IMR-90 (cell line): ENCODE measurements around the gene GNAT3. TPM values are rescaled to one million over a fixed set of nuclear protein-coding genes. Genes with fewer than 3 reads are reported as not detected.

ENCODE experiments used
- ATAC-seq: fragments of 200-7000 bp; cut with Tn5 transposase; 2 replicates; pipeline ENCODE4 v1.9.1; 2020; ENCODE audit warnings: low read depth, mild to moderate bottlenecking, moderate library complexity
- BruUV-seq: library from RNA; stranded (reverse); fragments of 400-500 nt; replicated peaks from 2 replicates; lab custom pipeline; 2021; lab: Mats Ljungman, UMichigan
- CTCF ChIA-PET: fragments of 300-600 bp; formaldehyde crosslinking; extraction: SDS; loops from one replicate; lab custom pipeline; 2021; ENCODE audit warnings: antibody characterized with exemption; lab: Yijun Ruan, JAX
- POLR2A ChIA-PET: fragments of 300-600 bp; sonication (Branson Sonifier 250); formaldehyde crosslinking; loops from one replicate; lab custom pipeline; 2022; ENCODE audit warnings: antibody characterized with exemption; ENCODE audit not compliant: unreplicated experiment; lab: Charles Lee
- DNase-seq: peaks from one replicate; pipeline ENCODE4 v3.0.0; 2013
- H2AFZ ChIP-seq: replicated peaks from 2 replicates; pipeline ENCODE3; 2013; ENCODE audit warnings: low read length, mild to moderate bottlenecking; ENCODE audit not compliant: poor library complexity
- H2AK5ac ChIP-seq: 2 replicates; pipeline ENCODE4 v1.6.1; 2013; ENCODE audit warnings: low read depth, low read length, inconsistent platforms
- H2AK9ac ChIP-seq: replicated peaks from 2 replicates; pipeline ENCODE3; 2013; ENCODE audit warnings: mild to moderate bottlenecking, low read depth, low read length, moderate library complexity; ENCODE audit not compliant: poor library complexity
- H2BK120ac ChIP-seq: 2 replicates; pipeline ENCODE4 v1.6.1; 2013; ENCODE audit warnings: low read depth, low read length, inconsistent platforms
- H2BK15ac ChIP-seq: 3 replicates; pipeline ENCODE4 v1.6.1; 2013; ENCODE audit warnings: low read depth, low read length, inconsistent platforms
- H2BK20ac ChIP-seq: 2 replicates; pipeline ENCODE4 v1.6.1; 2013; ENCODE audit warnings: low read depth, mild to moderate bottlenecking, inconsistent platforms, low read length, moderate library complexity
- H2BK5ac ChIP-seq: 2 replicates; pipeline ENCODE4 v1.6.1; 2013; ENCODE audit warnings: mild to moderate bottlenecking, low read depth, low read length, inconsistent platforms; ENCODE audit not compliant: poor library complexity, severe bottlenecking
- H3K14ac ChIP-seq: replicated peaks from 2 replicates; pipeline ENCODE4 v1.6.1; 2013; ENCODE audit warnings: low read depth, low read length, inconsistent platforms
- H3K18ac ChIP-seq: 2 replicates; pipeline ENCODE4 v1.6.1; 2013; ENCODE audit warnings: low read depth, low read length, control low read depth
- H3K23ac ChIP-seq: 2 replicates; pipeline ENCODE4 v1.6.1; 2013; ENCODE audit warnings: low read depth, low read length, inconsistent platforms
- H3K27ac ChIP-seq: 2 replicates; pipeline ENCODE4 v1.5.1; 2013; ENCODE audit warnings: mild to moderate bottlenecking, control low read depth, low read length; ENCODE audit not compliant: insufficient read depth
- H3K27me3 ChIP-seq: 2 replicates; pipeline ENCODE4 v1.6.1; 2013; ENCODE audit warnings: low read length; ENCODE audit not compliant: control insufficient read depth, insufficient read depth
- H3K36me3 ChIP-seq: 2 replicates; pipeline ENCODE4 v1.6.1; 2013; ENCODE audit warnings: low read length, mixed read lengths; ENCODE audit not compliant: control insufficient read depth, insufficient read depth
- H3K4ac ChIP-seq: 2 replicates; pipeline ENCODE4 v1.6.1; 2013; ENCODE audit warnings: low read depth, low read length, inconsistent platforms
- H3K4me1 ChIP-seq: 2 replicates; pipeline ENCODE4 v1.6.1; 2013; ENCODE audit warnings: low read length, mixed read lengths; ENCODE audit not compliant: control insufficient read depth, insufficient read depth
- H3K4me2 ChIP-seq: 2 replicates; pipeline ENCODE4 v1.6.1; 2013; ENCODE audit warnings: low read depth, mild to moderate bottlenecking, control low read depth, low read length, moderate library complexity
- H3K4me3 ChIP-seq: 2 replicates; pipeline ENCODE4 v1.5.1; 2013; ENCODE audit warnings: low read depth, mild to moderate bottlenecking, control low read depth, low read length, moderate library complexity; ENCODE audit not compliant: insufficient read depth
- H3K56ac ChIP-seq: 2 replicates; pipeline ENCODE4 v1.6.1; 2013; ENCODE audit warnings: low read length, inconsistent platforms; ENCODE audit not compliant: insufficient read depth; ENCODE audit errors: extremely low read depth
- H3K79me1 ChIP-seq, 2 experiments: 2 replicates each; pipeline ENCODE4 v1.6.1; 2013; ENCODE audit warnings: low read length in 2 of 2, inconsistent platforms in 1 of 2, low read depth in 1 of 2
- H3K9ac ChIP-seq: 2 replicates; pipeline ENCODE4 v1.6.1; 2013; ENCODE audit warnings: low read depth, low read length, control low read depth
- H3K9me1 ChIP-seq: 2 replicates; pipeline ENCODE4 v1.6.1; 2013; ENCODE audit warnings: low read length, inconsistent platforms; ENCODE audit not compliant: insufficient read depth
- H3K9me3 ChIP-seq: 2 replicates; pipeline ENCODE4 v1.6.1; 2013; ENCODE audit warnings: low read length; ENCODE audit not compliant: control insufficient read depth, insufficient read depth
- H4K20me1 ChIP-seq: 2 replicates; pipeline ENCODE4 v1.6.1; 2013; ENCODE audit warnings: low read length, inconsistent platforms; ENCODE audit not compliant: insufficient read depth
- H4K5ac ChIP-seq: 2 replicates; pipeline ENCODE4 v1.6.1; 2013; ENCODE audit warnings: mild to moderate bottlenecking, low read depth, low read length, control low read depth
- H4K8ac ChIP-seq, 2 experiments: 2 replicates each; pipeline ENCODE4 v1.6.1; 2013; ENCODE audit warnings: low read depth in 2 of 2, low read length in 2 of 2, control low read depth in 1 of 2, inconsistent platforms in 1 of 2
- H4K91ac ChIP-seq: 2 replicates; pipeline ENCODE4 v1.6.1; 2013; ENCODE audit warnings: low read depth, low read length, inconsistent platforms; ENCODE audit not compliant: insufficient read depth
- BHLHE40 ChIP-seq: fragments of 150-350 bp; IDR thresholded peaks from 2 replicates; pipeline ENCODE4 v1.6.1; 2016; ENCODE audit warnings: mild to moderate bottlenecking, low read depth, low read length
- CEBPB ChIP-seq: IDR thresholded peaks from 2 replicates; pipeline ENCODE4 v1.6.1; 2012; ENCODE audit warnings: low read depth, low read length, improper control_type of control experiment
- FOS ChIP-seq: fragments of 150-350 bp; IDR thresholded peaks from 2 replicates; pipeline ENCODE4 v1.6.1; 2016; ENCODE audit warnings: low read depth, low read length
- MAFK ChIP-seq: IDR thresholded peaks from 2 replicates; pipeline ENCODE4 v1.6.1; 2012; ENCODE audit warnings: low read depth, low read length, improper control_type of control experiment
- MXI1 ChIP-seq: IDR thresholded peaks from 2 replicates; pipeline ENCODE4 v1.6.1; 2012; ENCODE audit warnings: low read depth, mild to moderate bottlenecking, low read length, moderate library complexity, borderline replicate concordance
- WGBS, 2 experiments: methylation state at CpG; one replicate each; pipeline versions ENCODE4 v1.1.5 to v1.1.7; 2013; ENCODE audit warnings: missing lambda C conversion rate in 2 of 2; ENCODE audit not compliant: insufficient read length in 1 of 2; ENCODE audit errors: extremely low coverage in 2 of 2; 5-methylcytosine and 5-hydroxymethylcytosine counted together
- dilution Hi-C: fragments of 300-500 bp; cut with HindIII; formaldehyde crosslinking; loops from one replicate; pipeline ENCODE4 v1.14.3; 2018; ENCODE audit warnings: low sequenced_read_pairs; ENCODE audit not compliant: unreplicated experiment
- in situ Hi-C: fragments of 300-500 bp; cut with MboI; formaldehyde crosslinking; loops from 3 replicates; pipeline ENCODE4 v1.14.3; 2019; ENCODE audit warnings: low sequenced_read_pairs, inconsistent platforms, mixed read lengths
- intact Hi-C: fragments of 100-400 bp; cut with micrococcal nuclease; formaldehyde crosslinking; loops from 2 replicates; pipeline ENCODE4 v1.10.0; 2022
- polyA plus RNA-seq, 3 experiments: library from polyadenylated mRNA; depleted of rRNA; stranded (reverse); fragments of >200 nt; gene quantifications; 2 replicates each; pipeline ENCODE4 v1.2.3, GENCODE V29; 2012; ENCODE audit warnings: low replicate concordance in 1 of 3
- total RNA-seq: library from RNA; depleted of rRNA; stranded (reverse); fragments of >200 nt; gene quantifications from 2 replicates; pipeline ENCODE4 v1.2.3, GENCODE V29; 2012

The GNAT3 gene
- total and polyA plus RNA-seq, 2 of the 4 experiments (the other 2 are of a cell fraction): not detected

GRCh38 chr7:80412842-80413241, 99.0 kb downstream of the GNAT3 start:
- ChIA-PET POLR2A (no interaction called here), CTCF (no interaction called here)
- no CpG with 5 or more reads among the region's 1 CpG for WGBS, 2 experiments
- H3K56ac ChIP-seq: no peak overlapping the region
- no peaks in the 10 kb centered on the region for H3K9me1 ChIP-seq
- in situ Hi-C loops (no loop called here), dilution Hi-C loops (no loop called here), intact Hi-C loops (no loop called here)
- H2BK15ac ChIP-seq: no peak overlapping the region
- H2BK20ac ChIP-seq: no peak overlapping the region
- no peaks in the 10 kb centered on the region for H3K27me3 ChIP-seq
- H3K36me3 ChIP-seq: no peaks in the 10 kb centered on the region
- no peak overlapping the region for H2AK9ac ChIP-seq
- no peak overlapping the region for H3K27ac ChIP-seq
- no peak overlapping the region for H2AFZ ChIP-seq
- no peaks in the 10 kb centered on the region for H4K20me1 ChIP-seq
- no peak overlapping the region for H3K14ac ChIP-seq
- no peak overlapping the region for H3K4me2 ChIP-seq
- no peak overlapping the region for H4K8ac ChIP-seq
- H4K5ac ChIP-seq: no peak overlapping the region
- ATAC-seq (no peak), DNase-seq (peak; percentile 75)
- no peak overlapping the region for H2BK5ac ChIP-seq
- H2AK5ac ChIP-seq: no peak overlapping the region
- H3K4me3 ChIP-seq: no peak overlapping the region
- no peaks in the 10 kb centered on the region for H3K9me3 ChIP-seq
- no peak overlapping the region for H3K23ac ChIP-seq
- no peak overlapping the region for H4K91ac ChIP-seq
- no TSS peak for BruUV-seq
- H2BK120ac ChIP-seq: no peak overlapping the region
- 0 out of 2 replicates have a peak, but pooled peaks have one; percentile 10 for TF ChIP-seq BHLHE40
- TF ChIP-seq MAFK: no peak
- no peak for TF ChIP-seq MXI1
- TF ChIP-seq CEBPB: peak; percentile 88
- TF ChIP-seq FOS: peak; percentile 77
- H3K79me1 ChIP-seq: no peaks in the 10 kb centered on the region
- H3K18ac ChIP-seq: no peak overlapping the region
- H3K4ac ChIP-seq: no peak overlapping the region
- peaks cover 3% of the 10 kb centered on the region for H3K4me1 ChIP-seq
- no peak overlapping the region for H3K9ac ChIP-seq
